ENCODE measurements around the gene CIB1. TPM values are rescaled to one million over a fixed set of nuclear protein-coding genes. Genes with fewer than 3 reads are reported as not detected.

The CIB1 gene
- total and polyA plus RNA-seq, 2 of the 8 experiments (the other 6 are each of a cell fraction or from before 2014, with no cell fraction given): 26.0 to 63.5 TPM

- Histone ChIP-seq H2BK12ac (ENCODE audit: low read depth, low read length) (no peak overlapping the region), H4K5ac (ENCODE audit: insufficient read length, low read depth, low read length) (no peak overlapping the region), H2AFZ (ENCODE audit: low read length) (no peak overlapping the region), H3K56ac (replicated peaks; ENCODE audit: insufficient read length, low read depth, low read length) (no peak overlapping the region), H3K18ac (ENCODE audit: extremely low read depth, low read length) (no peak overlapping the region), H2BK120ac (replicated peaks; ENCODE audit: low read depth, low read length) (no peak overlapping the region), H3K4ac (replicated peaks; ENCODE audit: insufficient read length, low read depth, low read length) (no peak overlapping the region), H2AK5ac (ENCODE audit: low read depth, low read length) (no peak overlapping the region), H2BK20ac (ENCODE audit: low read length) (no peak overlapping the region), H3K36me3 (ENCODE audit: control insufficient read depth in 2 of 4, insufficient read depth in 4 of 4, low read length in 3 of 4) (peaks cover 4 to 27% (median 17%) of the 10 kb centered on the region in 4 experiments; a peak in 6 of 8 replicates), H3K79me2 (ENCODE audit: control insufficient read depth in 1 of 2, insufficient read depth in 2 of 2, low read length in 2 of 2) (no peaks in the 10 kb centered on the region), H3K4me1 (replicated peaks in 1 of 4; ENCODE audit: control insufficient read depth in 3 of 4, insufficient read depth in 4 of 4, low read length in 3 of 4) (peaks cover 0 to 6% (median under 1%) of the 10 kb centered on the region in 4 experiments; a peak in 4 of 7 replicates), H3K9ac (replicated peaks in 1 of 4; ENCODE audit: extremely low read depth in 1 of 4, low read depth in 3 of 4, low read length in 3 of 4) (no peak overlapping the region), H3K27me3 (replicated peaks in 1 of 4; ENCODE audit: control insufficient read depth in 3 of 4, extremely low read depth in 1 of 4, insufficient read depth in 3 of 4, low read length in 3 of 4) (no peaks in the 10 kb centered on the region), H3K4me2 (ENCODE audit: insufficient read depth in 1 of 2, low read depth in 2 of 2, low read length in 2 of 2) (no peak overlapping the region), H3K4me3 (ENCODE audit: extremely low read depth in 1 of 4, insufficient read depth in 2 of 4, low read depth in 3 of 4, low read length in 4 of 4) (no peak overlapping the region), H2BK15ac (ENCODE audit: low read length) (no peak overlapping the region), H3K79me1 (ENCODE audit: low read depth, low read length) (peaks cover 6% of the 10 kb centered on the region), H3K23ac (ENCODE audit: insufficient read length) (no peak overlapping the region), H4K20me1 (replicated peaks in 1 of 2; ENCODE audit: control insufficient read depth in 1 of 2, insufficient read depth in 2 of 2, low read length in 2 of 2) (peaks cover 0 to 6% of the 10 kb centered on the region in 2 experiments), H3K27ac (ENCODE audit: low read depth, low read length) (no peak overlapping the region), H4K91ac (replicated peaks; ENCODE audit: insufficient read length, low read length) (no peak overlapping the region), H3K9me3 (ENCODE audit: insufficient read depth in 2 of 2, low read depth in 1 of 2, low read length in 1 of 2) (no peaks in the 10 kb centered on the region), H3K14ac (ENCODE audit: insufficient read length) (no peak overlapping the region), H3K23me2 (ENCODE audit: low read depth, low read length) (peaks cover 5% of the 10 kb centered on the region), H4K8ac (ENCODE audit: extremely low read depth, insufficient read depth, low read length) (no peak overlapping the region), H2BK5ac (ENCODE audit: low read depth, low read length) (no peak overlapping the region)
- FAIRE-seq (no peak), DNase-seq (ENCODE audit: low read depth in 1 of 2, low spot score in 2 of 2) (no peak)
- no peak for TF ChIP-seq PHF8 (conservative IDR thresholded peaks at IDR 0.05; ENCODE audit: low read depth, low read length)
- no peak for TF ChIP-seq TCF12 (IDR thresholded peaks at IDR 0.05; ENCODE audit: low read depth, low read length)
- no peak for TF ChIP-seq CBX5 (IDR thresholded peaks at IDR 0.05; ENCODE audit: low read depth, low read length)
- no peak for TF ChIP-seq JUND (IDR thresholded peaks at IDR 0.05; ENCODE audit: low read length)
- no peak for TF ChIP-seq EGR1 (IDR thresholded peaks at IDR 0.05; ENCODE audit: borderline replicate concordance, low read depth, low read length)
- TF ChIP-seq KDM4A (IDR thresholded peaks at IDR 0.05; ENCODE audit: low read depth, low read length, severe bottlenecking): no peak
- TF ChIP-seq POU5F1 (IDR thresholded peaks at IDR 0.05; ENCODE audit: low read depth, low read length): no peak
- no peak for TF ChIP-seq SRF (IDR thresholded peaks at IDR 0.05; ENCODE audit: low read depth, low read length)
- no peak for TF ChIP-seq YY1 (IDR thresholded peaks at IDR 0.05; ENCODE audit: low read depth, low read length)
- no peak for TF ChIP-seq TBP (IDR thresholded peaks at IDR 0.05; ENCODE audit: low read depth, low read length)
- no peak for TF ChIP-seq TAF7 (optimal IDR thresholded peaks at IDR 0.05; ENCODE audit: borderline replicate concordance, low read depth, low read length)
- 87% methylated on average over 5 of the region's 8 CpGs; no CpG with 5 or more reads in 1 of the 2 experiments for WGBS, 2 experiments (ENCODE audit: extremely low coverage in 1 of 2, insufficient coverage in 1 of 2, insufficient read length in 1 of 2, insufficient replicate concordance in 2 of 2, low coverage in 1 of 2, low lambda C conversion rate in 2 of 2, missing lambda C conversion rate in 1 of 2)
- ChIA-PET CTCF (ENCODE audit: partially characterized antibody) (interaction anchor here (0.7 to 4.6 kb wide), 7 partner anchors 9 to 90 kb away, joined by 3 to 47 read pairs (median 5); no protein-coding TSS in a partner anchor), POLR2A (ENCODE audit: partially characterized antibody) (interaction anchor here (0.7 to 2.9 kb wide), 4 partner anchors 10 to 88 kb away, joined by 3 to 10 read pairs (median 4); partner anchors contain the start of gene SEMA4B)
These were observed 3.1 kb downstream of the CIB1 start for GRCh38 chr15:90230610-90231009.
